WTC11 (cell line): ENCODE measurements around the gene CXCL12. TPM values are rescaled to one million over a fixed set of nuclear protein-coding genes. Genes with fewer than 3 reads are reported as not detected.

Source experiments
- ATAC-seq: fragments of 200-7000 bp; cut with Tn5 transposase; 2 replicates; pipeline ENCODE4 v1.10.0; 2021; ENCODE audit warnings: mild to moderate bottlenecking, moderate library complexity
- CTCF ChIA-PET: fragments of 300-600 bp; sonication (Branson Sonifier 250); formaldehyde crosslinking; loops from one replicate; lab custom pipeline; 2021; ENCODE audit warnings: antibody characterized with exemption; lab: Charles Lee
- POLR2A ChIA-PET: fragments of 350-600 bp; sonication (Branson Sonifier 250); formaldehyde crosslinking; loops from one replicate; lab custom pipeline; 2021; ENCODE audit warnings: antibody characterized with exemption; lab: Charles Lee
- DNase-seq: peaks from one replicate; pipeline ENCODE4 v3.0.0; 2021; ENCODE audit warnings: low spot score
- H3K27ac Mint-ChIP-seq: 2 replicates; pipeline ENCODE4 v1.8.0; 2021; ENCODE audit warnings: mixed read lengths
- H3K27me3 Mint-ChIP-seq: 2 replicates; pipeline ENCODE4 v1.8.0; 2021; ENCODE audit warnings: low read depth, mild to moderate bottlenecking, moderate library complexity, mixed read lengths
- H3K36me3 Mint-ChIP-seq: 2 replicates; pipeline ENCODE4 v1.8.0; 2021; ENCODE audit warnings: mixed read lengths
- H3K4me1 Mint-ChIP-seq: 2 replicates; pipeline ENCODE4 v1.8.0; 2022; ENCODE audit warnings: mixed read lengths
- H3K4me3 Mint-ChIP-seq: 2 replicates; pipeline ENCODE4 v1.8.0; 2021; ENCODE audit warnings: mild to moderate bottlenecking, moderate library complexity, mixed read lengths
- H3K9me3 Mint-ChIP-seq: 2 replicates; pipeline ENCODE4 v1.8.0; 2021; ENCODE audit warnings: mixed read lengths
- ATF1 ChIP-seq: sonication (generic); formaldehyde crosslinking; IDR thresholded peaks from 2 replicates; pipeline ENCODE4 v1.8.1; 2023; ENCODE audit warnings: mild to moderate bottlenecking, moderate library complexity, missing genetic modification reagents
- ATF2 ChIP-seq: sonication (generic); formaldehyde crosslinking; IDR thresholded peaks from 2 replicates; pipeline ENCODE4 v1.8.1; 2022; ENCODE audit warnings: low read depth, missing genetic modification reagents, borderline replicate concordance
- ATF6 ChIP-seq: sonication (generic); formaldehyde crosslinking; IDR thresholded peaks from 2 replicates; pipeline ENCODE4 v1.8.1; 2023; ENCODE audit warnings: mild to moderate bottlenecking, missing genetic modification reagents
- CREB1 ChIP-seq: sonication (generic); formaldehyde crosslinking; IDR thresholded peaks from 2 replicates; pipeline ENCODE4 v1.8.0; 2023; ENCODE audit warnings: mild to moderate bottlenecking, missing genetic modification reagents
- FOXP4 ChIP-seq: sonication (generic); formaldehyde crosslinking; IDR thresholded peaks from 2 replicates; pipeline ENCODE4 v1.8.0; 2022; ENCODE audit warnings: mild to moderate bottlenecking, missing genetic modification reagents
- HMGXB4 ChIP-seq: sonication (generic); formaldehyde crosslinking; IDR thresholded peaks from 2 replicates; pipeline ENCODE4 v1.8.1; 2023; ENCODE audit warnings: mild to moderate bottlenecking, moderate library complexity, missing genetic modification reagents
- KAT7 ChIP-seq: sonication (generic); formaldehyde crosslinking; IDR thresholded peaks from 2 replicates; pipeline ENCODE4 v1.8.1; 2023; ENCODE audit warnings: missing genetic modification reagents, mild to moderate bottlenecking, borderline replicate concordance
- NR1H2 ChIP-seq: sonication (generic); formaldehyde crosslinking; IDR thresholded peaks from 2 replicates; pipeline ENCODE4 v1.9.0; 2021; ENCODE audit warnings: mild to moderate bottlenecking, moderate library complexity, missing genetic modification reagents
- OVOL2 ChIP-seq: fragments of 250-450 bp; sonication (Bioruptor Pico); IDR thresholded peaks from 2 replicates; pipeline ENCODE4 v1.9.0; 2021; ENCODE audit warnings: mild to moderate bottlenecking, borderline replicate concordance
- PRRX2 ChIP-seq: fragments of 250-450 bp; sonication (Bioruptor Pico); IDR thresholded peaks from 2 replicates; pipeline ENCODE4 v1.8.0; 2021; ENCODE audit warnings: mild to moderate bottlenecking
- TP53 ChIP-seq: sonication (generic); formaldehyde crosslinking; IDR thresholded peaks from 2 replicates; pipeline ENCODE4 v1.8.1; 2023; ENCODE audit warnings: mild to moderate bottlenecking, missing genetic modification reagents
- USF2 ChIP-seq: sonication (generic); formaldehyde crosslinking; IDR thresholded peaks from 2 replicates; pipeline ENCODE4 v1.8.1; 2023; ENCODE audit warnings: mild to moderate bottlenecking, missing genetic modification reagents, moderate library complexity
- ZNF121 ChIP-seq: sonication (generic); formaldehyde crosslinking; IDR thresholded peaks from 2 replicates; pipeline ENCODE4 v1.8.0; 2023; ENCODE audit warnings: missing genetic modification reagents
- ZNF317 ChIP-seq: sonication (generic); formaldehyde crosslinking; IDR thresholded peaks from 2 replicates; pipeline ENCODE4 v1.8.1; 2023; ENCODE audit warnings: low read depth, mild to moderate bottlenecking, moderate library complexity, missing genetic modification reagents, borderline replicate concordance
- ZNF532 ChIP-seq: fragments of 250-450 bp; sonication (Bioruptor Pico); IDR thresholded peaks from 2 replicates; pipeline ENCODE4 v1.9.0; 2021; ENCODE audit warnings: mild to moderate bottlenecking, borderline replicate concordance
- total RNA-seq: library from RNA; stranded (reverse); gene quantifications from 3 replicates; pipeline ENCODE4 v1.2.3, GENCODE V29; 2021

CXCL12 gene
- total RNA-seq, 1 experiment from 2014 or later, result 52.4 TPM

- peak; percentile 44; the same call in 1 of the 2 replicates for TF ChIP-seq USF2 (CRISPR knock-in tag)
Observed at GRCh38 chr10:44397476-44398225, 12.8 kb upstream of the CXCL12 start (continued).

- no peak for TF ChIP-seq NR1H2 (CRISPR knock-in tag)
- no peak for TF ChIP-seq ATF6 (CRISPR knock-in tag)
- no peak for TF ChIP-seq HMGXB4 (CRISPR knock-in tag)
- no peak for TF ChIP-seq CREB1 (CRISPR knock-in tag)
- no peak for TF ChIP-seq ATF1 (CRISPR knock-in tag)
- no peak for ATAC-seq
- ChIA-PET POLR2A (no interaction called here), CTCF (interaction anchor here (0.8 to 6.3 kb wide), 6 partner anchors 10 to 413 kb away, joined by 3 to 52 read pairs (median 3); no protein-coding TSS in a partner anchor)
- Mint-ChIP-seq H3K4me1 (peaks cover 58% of the 10 kb centered on the region), H3K27ac (no peak overlapping the region), H3K36me3 (no peaks in the 10 kb centered on the region), H3K4me3 (no peak overlapping the region), H3K27me3 (peaks cover 24% of the 10 kb centered on the region), H3K9me3 (no peaks in the 10 kb centered on the region)
- no peak for DNase-seq
Observed at GRCh38 chr10:44396671-44397191, 11.8 kb upstream of the CXCL12 start.

GRCh38 chr10:44395902-44396670 lies 11.2 kb upstream of the CXCL12 start:
- no peak for TF ChIP-seq ZNF532 (CRISPR knock-in tag)
- no peak for TF ChIP-seq TP53 (CRISPR knock-in tag)
- no peak for TF ChIP-seq ATF2 (CRISPR knock-in tag)
- TF ChIP-seq KAT7, result no peak
- no peak for TF ChIP-seq OVOL2 (CRISPR knock-in tag)
- TF ChIP-seq ZNF317 (CRISPR knock-in tag), result no peak
- no peak for TF ChIP-seq FOXP4 (CRISPR knock-in tag)
- no peak for TF ChIP-seq PRRX2 (CRISPR knock-in tag)
- no peak for TF ChIP-seq ZNF121 (CRISPR knock-in tag)
- TF ChIP-seq, all 79 proteins: peak for 0
- no peak overlapping the region for H3K27ac Mint-ChIP-seq
- peaks cover 24% of the 10 kb centered on the region for H3K27me3 Mint-ChIP-seq
- H3K4me3 Mint-ChIP-seq, result no peak overlapping the region
- no peaks in the 10 kb centered on the region for H3K36me3 Mint-ChIP-seq
- DNase-seq (no peak), ATAC-seq (no peak)
- ChIA-PET CTCF (interaction anchor here (1.0 to 6.3 kb wide), 5 partner anchors 10 to 413 kb away, joined by 3 to 52 read pairs (median 3); no protein-coding TSS in a partner anchor), POLR2A (no interaction called here)
- peaks cover 54% of the 10 kb centered on the region for H3K4me1 Mint-ChIP-seq
- H3K9me3 Mint-ChIP-seq, result no peaks in the 10 kb centered on the region
